ENCODE data around the gene FAM20A. TPM values are rescaled to one million over a fixed set of nuclear protein-coding genes. Genes with fewer than 3 reads are reported as not detected.

FAM20A gene
- polyA plus RNA-seq, 1 donor (not counting 4 experiments of a cell fraction or from before 2014, with no cell fraction given): not detected

DNA sequence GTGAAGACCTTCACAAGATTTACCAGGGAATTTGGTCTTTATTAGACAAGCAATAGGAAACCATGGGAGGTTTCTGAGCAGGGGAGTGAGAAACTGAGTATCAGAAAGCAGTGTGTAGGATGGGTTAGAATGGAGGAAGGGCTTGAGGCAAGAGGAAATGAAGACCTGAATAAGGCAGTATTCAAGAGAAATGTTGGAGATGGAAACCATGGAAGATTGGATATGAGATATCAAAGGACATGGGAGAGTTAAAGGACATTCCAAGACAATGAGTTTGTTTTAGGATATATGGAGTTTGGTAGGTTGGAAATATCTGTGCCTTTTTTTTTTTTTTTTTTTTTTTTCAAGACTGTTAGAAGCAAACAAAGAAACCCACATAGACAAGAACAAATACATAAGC is 21.3 kb upstream of the FAM20A start:
- DNase-seq (ENCODE audit: low read depth, low spot score): no peak
- Histone ChIP-seq H3K79me2 (ENCODE audit: control insufficient read depth, insufficient read depth, low read length) (no peaks in the 10 kb centered on the region), H3K9ac (ENCODE audit: control insufficient read depth, extremely low read depth, insufficient read depth, low read length) (no peak overlapping the region), H3K9me1 (ENCODE audit: control insufficient read depth, extremely low read depth, insufficient read depth, low read length) (no peaks in the 10 kb centered on the region), H3K4me1 (ENCODE audit: control insufficient read depth, extremely low read depth, insufficient read depth, low read length) (no peaks in the 10 kb centered on the region), H3K27ac (ENCODE audit: control insufficient read depth, insufficient read depth, low read length) (no peak overlapping the region), H3K27me3 (ENCODE audit: control insufficient read depth, extremely low read depth, insufficient read depth, low read length) (no peaks in the 10 kb centered on the region), H2AFZ (ENCODE audit: control insufficient read depth, low read length) (no peak overlapping the region), H3K9me3 (ENCODE audit: control insufficient read depth, low read depth, low read length) (no peaks in the 10 kb centered on the region), H4K20me1 (ENCODE audit: control insufficient read depth, extremely low read depth, insufficient read depth, low read length) (no peaks in the 10 kb centered on the region), H3K4me2 (ENCODE audit: control insufficient read depth, extremely low read depth, insufficient read depth, low read depth, low read length) (no peak overlapping the region), H3K4me3 (ENCODE audit: control insufficient read depth in 2 of 3, extremely low read depth in 1 of 3, insufficient read depth in 2 of 3, low read depth in 1 of 3, low read length in 3 of 3) (no peak overlapping the region), H3K36me3 (ENCODE audit: control insufficient read depth in 2 of 2, extremely low read depth in 1 of 2, insufficient read depth in 2 of 2, low read length in 2 of 2) (no peaks in the 10 kb centered on the region)
- no peak for FAIRE-seq
- TF ChIP-seq EZH2 (IDR thresholded peaks at IDR 0.05; ENCODE audit: low read length): no peak
- TF ChIP-seq, protein P1, sequence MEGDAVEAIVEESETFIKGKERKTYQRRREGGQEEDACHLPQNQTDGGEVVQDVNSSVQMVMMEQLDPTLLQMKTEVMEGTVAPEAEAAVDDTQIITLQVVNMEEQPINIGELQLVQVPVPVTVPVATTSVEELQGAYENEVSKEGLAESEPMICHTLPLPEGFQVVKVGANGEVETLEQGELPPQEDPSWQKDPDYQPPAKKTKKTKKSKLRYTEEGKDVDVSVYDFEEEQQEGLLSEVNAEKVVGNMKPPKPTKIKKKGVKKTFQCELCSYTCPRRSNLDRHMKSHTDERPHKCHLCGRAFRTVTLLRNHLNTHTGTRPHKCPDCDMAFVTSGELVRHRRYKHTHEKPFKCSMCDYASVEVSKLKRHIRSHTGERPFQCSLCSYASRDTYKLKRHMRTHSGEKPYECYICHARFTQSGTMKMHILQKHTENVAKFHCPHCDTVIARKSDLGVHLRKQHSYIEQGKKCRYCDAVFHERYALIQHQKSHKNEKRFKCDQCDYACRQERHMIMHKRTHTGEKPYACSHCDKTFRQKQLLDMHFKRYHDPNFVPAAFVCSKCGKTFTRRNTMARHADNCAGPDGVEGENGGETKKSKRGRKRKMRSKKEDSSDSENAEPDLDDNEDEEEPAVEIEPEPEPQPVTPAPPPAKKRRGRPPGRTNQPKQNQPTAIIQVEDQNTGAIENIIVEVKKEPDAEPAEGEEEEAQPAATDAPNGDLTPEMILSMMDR (optimal IDR thresholded peaks at IDR 0.05 in 1 of 3, IDR thresholded peaks at IDR 0.05 in 1 of 3, conservative IDR thresholded peaks at IDR 0.05 in 1 of 3; ENCODE audit: extremely low read depth in 1 of 3, insufficient read depth in 2 of 3, low read length in 3 of 3): no peak
- dilution Hi-C loops (cut with MboI; ENCODE audit: extremely low pct_ligation_motif_present, low sequenced_read_pairs): no loop called here

DNA sequence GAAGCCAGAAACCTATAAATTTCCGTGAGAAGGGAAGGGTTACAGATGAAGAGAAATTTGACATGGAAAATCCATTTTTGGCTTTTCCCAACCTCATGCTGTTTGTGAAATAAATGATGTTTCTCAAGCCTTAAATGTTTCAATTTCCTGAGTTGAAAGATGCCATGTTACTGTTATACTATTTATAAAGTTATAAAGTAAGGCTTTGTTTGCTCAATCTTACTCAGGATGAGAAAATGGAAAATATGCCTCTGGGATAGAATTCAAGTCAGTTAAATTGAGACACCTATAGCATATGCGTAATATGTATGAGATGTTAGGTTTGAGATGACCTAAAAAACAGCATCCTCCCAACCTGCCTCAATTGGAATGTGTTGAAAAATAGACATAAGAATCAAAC is 19.9 kb upstream of the FAM20A start:
- H3K4me1 ChIP-seq (ENCODE audit: control insufficient read depth, extremely low read depth, insufficient read depth, low read length): no peaks in the 10 kb centered on the region
- no peak overlapping the region for H2AFZ ChIP-seq (ENCODE audit: control insufficient read depth, low read length)
- H3K36me3 ChIP-seq (ENCODE audit: control insufficient read depth in 2 of 2, extremely low read depth in 1 of 2, insufficient read depth in 2 of 2, low read length in 2 of 2): no peaks in the 10 kb centered on the region
- no peak overlapping the region for H3K4me3 ChIP-seq (ENCODE audit: control insufficient read depth in 2 of 3, extremely low read depth in 1 of 3, insufficient read depth in 2 of 3, low read depth in 1 of 3, low read length in 3 of 3)
- H3K27ac ChIP-seq (ENCODE audit: control insufficient read depth, insufficient read depth, low read length): no peak overlapping the region
- no peaks in the 10 kb centered on the region for H4K20me1 ChIP-seq (ENCODE audit: control insufficient read depth, extremely low read depth, insufficient read depth, low read length)
- dilution Hi-C loops (cut with MboI; ENCODE audit: extremely low pct_ligation_motif_present, low sequenced_read_pairs): no loop called here
- H3K79me2 ChIP-seq (ENCODE audit: control insufficient read depth, insufficient read depth, low read length): no peaks in the 10 kb centered on the region
- H3K9ac ChIP-seq (ENCODE audit: control insufficient read depth, extremely low read depth, insufficient read depth, low read length): no peak overlapping the region
- H3K4me2 ChIP-seq (ENCODE audit: control insufficient read depth, extremely low read depth, insufficient read depth, low read depth, low read length): no peak overlapping the region
- FAIRE-seq: no peak
- no peak for DNase-seq (ENCODE audit: low read depth, low spot score)
- no peaks in the 10 kb centered on the region for H3K9me1 ChIP-seq (ENCODE audit: control insufficient read depth, extremely low read depth, insufficient read depth, low read length)
- TF ChIP-seq EZH2 (IDR thresholded peaks at IDR 0.05; ENCODE audit: low read length): no peak
- TF ChIP-seq, protein P1 (optimal IDR thresholded peaks at IDR 0.05 in 1 of 3, IDR thresholded peaks at IDR 0.05 in 1 of 3, conservative IDR thresholded peaks at IDR 0.05 in 1 of 3; ENCODE audit: extremely low read depth in 1 of 3, insufficient read depth in 2 of 3, low read length in 3 of 3): no peak
- no peaks in the 10 kb centered on the region for H3K27me3 ChIP-seq (ENCODE audit: control insufficient read depth, extremely low read depth, insufficient read depth, low read length)
- no peaks in the 10 kb centered on the region for H3K9me3 ChIP-seq (ENCODE audit: control insufficient read depth, low read depth, low read length)

All from keratinocyte (primary cell).